Osteocyte (in vitro differentiated cells): ENCODE measurements around the gene NHLRC4. TPM values are rescaled to one million over a fixed set of nuclear protein-coding genes. Genes with fewer than 3 reads are reported as not detected.

Experiments
- DNase-seq: peaks from one replicate; pipeline ENCODE4 v3.0.0; 2021; ENCODE audit warnings: mixed read lengths; ENCODE audit not compliant: unreplicated experiment; ENCODE audit errors: extremely low spot score
- H3K27ac Mint-ChIP-seq: one replicate; pipeline ENCODE4 v1.8.0; 2021; ENCODE audit warnings: mild to moderate bottlenecking, mixed read lengths; ENCODE audit not compliant: unreplicated experiment
- H3K27me3 Mint-ChIP-seq: one replicate; pipeline ENCODE4 v1.8.0; 2021; ENCODE audit warnings: mixed read lengths; ENCODE audit not compliant: unreplicated experiment
- H3K36me3 Mint-ChIP-seq: one replicate; pipeline ENCODE4 v1.8.0; 2021; ENCODE audit warnings: mixed read lengths; ENCODE audit not compliant: unreplicated experiment
- H3K4me1 Mint-ChIP-seq: one replicate; pipeline ENCODE4 v1.8.0; 2021; ENCODE audit warnings: mixed read lengths; ENCODE audit not compliant: unreplicated experiment
- H3K4me3 Mint-ChIP-seq: one replicate; pipeline ENCODE4 v1.8.0; 2021; ENCODE audit warnings: mild to moderate bottlenecking, moderate library complexity, mixed read lengths; ENCODE audit not compliant: unreplicated experiment
- H3K9me3 Mint-ChIP-seq: one replicate; pipeline ENCODE4 v1.8.0; 2021; ENCODE audit warnings: mixed read lengths; ENCODE audit not compliant: unreplicated experiment
- total RNA-seq: library from RNA; stranded (reverse); gene quantifications from 2 replicates; pipeline ENCODE4 v1.2.1, GENCODE V29; 2021
- TF ChIP-seq, protein P1 (sequence below): fragments of 200-600 bp; sonication (generic); IDR thresholded peaks from 2 replicates; pipeline ENCODE4 v1.5.0; 2021; ENCODE audit warnings: antibody characterized with exemption, mild to moderate bottlenecking, moderate library complexity

The NHLRC4 gene
- total RNA-seq, 1 donor from 2014 or later: 1.7 TPM

DNA sequence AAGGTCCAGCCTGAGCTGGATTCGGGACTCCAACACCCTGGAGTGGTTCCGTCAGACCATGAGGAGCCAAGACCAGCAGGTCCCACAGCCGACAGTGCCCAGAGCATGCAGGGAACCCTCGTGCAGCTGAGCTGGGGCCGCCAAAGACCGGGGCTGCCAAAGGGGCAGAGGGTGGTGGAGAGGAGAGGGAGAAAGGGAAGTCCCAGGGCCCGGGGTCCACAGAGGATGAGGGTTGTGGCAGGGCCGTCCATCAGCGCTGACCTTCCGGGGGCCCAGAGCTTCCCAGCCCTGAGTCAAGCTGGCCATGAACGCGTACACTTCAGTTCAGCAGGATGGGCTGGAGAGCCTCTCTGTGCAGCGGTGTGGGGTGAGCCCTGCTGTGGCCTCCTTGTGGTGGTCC, 46.0 kb upstream of the NHLRC4 start:
- no peak overlapping the region for H3K4me3 Mint-ChIP-seq
- no peak for DNase-seq
- H3K27ac Mint-ChIP-seq: no peak overlapping the region
- TF ChIP-seq, protein P1, sequence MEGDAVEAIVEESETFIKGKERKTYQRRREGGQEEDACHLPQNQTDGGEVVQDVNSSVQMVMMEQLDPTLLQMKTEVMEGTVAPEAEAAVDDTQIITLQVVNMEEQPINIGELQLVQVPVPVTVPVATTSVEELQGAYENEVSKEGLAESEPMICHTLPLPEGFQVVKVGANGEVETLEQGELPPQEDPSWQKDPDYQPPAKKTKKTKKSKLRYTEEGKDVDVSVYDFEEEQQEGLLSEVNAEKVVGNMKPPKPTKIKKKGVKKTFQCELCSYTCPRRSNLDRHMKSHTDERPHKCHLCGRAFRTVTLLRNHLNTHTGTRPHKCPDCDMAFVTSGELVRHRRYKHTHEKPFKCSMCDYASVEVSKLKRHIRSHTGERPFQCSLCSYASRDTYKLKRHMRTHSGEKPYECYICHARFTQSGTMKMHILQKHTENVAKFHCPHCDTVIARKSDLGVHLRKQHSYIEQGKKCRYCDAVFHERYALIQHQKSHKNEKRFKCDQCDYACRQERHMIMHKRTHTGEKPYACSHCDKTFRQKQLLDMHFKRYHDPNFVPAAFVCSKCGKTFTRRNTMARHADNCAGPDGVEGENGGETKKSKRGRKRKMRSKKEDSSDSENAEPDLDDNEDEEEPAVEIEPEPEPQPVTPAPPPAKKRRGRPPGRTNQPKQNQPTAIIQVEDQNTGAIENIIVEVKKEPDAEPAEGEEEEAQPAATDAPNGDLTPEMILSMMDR: no peak
- H3K4me1 Mint-ChIP-seq: peaks cover 14% of the 10 kb centered on the region
- no peaks in the 10 kb centered on the region for H3K9me3 Mint-ChIP-seq
- no peaks in the 10 kb centered on the region for H3K27me3 Mint-ChIP-seq
- peaks cover 15% of the 10 kb centered on the region for H3K36me3 Mint-ChIP-seq

- peaks cover 11% of the 10 kb centered on the region for H3K36me3 Mint-ChIP-seq
- no peak overlapping the region for H3K4me3 Mint-ChIP-seq
- H3K27ac Mint-ChIP-seq: no peak overlapping the region
- no peaks in the 10 kb centered on the region for H3K9me3 Mint-ChIP-seq
- H3K4me1 Mint-ChIP-seq: peaks cover 22% of the 10 kb centered on the region
- no peaks in the 10 kb centered on the region for H3K27me3 Mint-ChIP-seq
- DNase-seq: no peak
- TF ChIP-seq, protein P1: no peak
Observed at GRCh38 chr16:521381-522210, 45.2 kb upstream of the NHLRC4 start.

DNA sequence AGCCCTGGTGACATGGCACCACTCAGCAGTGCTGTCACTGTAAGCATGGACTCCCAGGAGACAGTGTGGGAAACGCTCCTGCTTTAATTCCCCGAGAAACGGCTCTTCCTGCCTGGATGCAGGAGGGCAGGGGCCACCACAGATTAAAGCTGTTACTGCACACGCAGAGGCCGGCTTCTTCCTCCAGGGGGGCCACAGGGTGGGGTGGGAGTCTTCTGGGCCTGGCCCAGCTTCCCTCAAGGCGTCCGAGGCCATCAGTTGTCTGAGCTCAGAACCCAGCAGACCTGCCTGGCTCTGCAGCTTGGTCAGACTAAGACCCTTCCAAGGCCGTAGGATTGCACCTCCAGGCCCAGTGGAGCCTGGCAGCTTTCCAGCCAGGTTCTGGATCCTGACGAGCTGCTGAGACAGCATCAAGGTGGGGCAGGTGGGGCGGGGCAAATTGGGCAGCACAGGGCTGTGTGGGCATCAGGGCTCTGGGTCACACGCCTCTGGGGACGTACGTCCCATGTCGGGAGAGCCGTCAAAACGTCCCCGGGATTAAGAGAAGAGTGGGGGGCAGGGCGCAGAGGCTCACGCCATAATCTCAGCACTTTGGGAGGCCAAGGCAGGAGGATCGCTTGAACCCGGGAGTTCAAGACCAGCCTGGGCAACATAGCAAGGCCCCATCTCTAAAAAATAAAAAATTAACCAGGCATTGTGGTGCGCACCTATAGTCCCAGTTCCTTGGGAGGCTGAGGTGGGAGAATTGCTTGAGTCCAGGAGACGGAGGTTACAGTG, 44.3 kb upstream of the NHLRC4 start:
- Mint-ChIP-seq H3K36me3 (peaks cover 11% of the 10 kb centered on the region), H3K9me3 (no peaks in the 10 kb centered on the region), H3K27me3 (no peaks in the 10 kb centered on the region), H3K27ac (no peak overlapping the region), H3K4me3 (no peak overlapping the region), H3K4me1 (peaks cover 23% of the 10 kb centered on the region)
- TF ChIP-seq, protein P1: no peak
- no peak for DNase-seq

DNA sequence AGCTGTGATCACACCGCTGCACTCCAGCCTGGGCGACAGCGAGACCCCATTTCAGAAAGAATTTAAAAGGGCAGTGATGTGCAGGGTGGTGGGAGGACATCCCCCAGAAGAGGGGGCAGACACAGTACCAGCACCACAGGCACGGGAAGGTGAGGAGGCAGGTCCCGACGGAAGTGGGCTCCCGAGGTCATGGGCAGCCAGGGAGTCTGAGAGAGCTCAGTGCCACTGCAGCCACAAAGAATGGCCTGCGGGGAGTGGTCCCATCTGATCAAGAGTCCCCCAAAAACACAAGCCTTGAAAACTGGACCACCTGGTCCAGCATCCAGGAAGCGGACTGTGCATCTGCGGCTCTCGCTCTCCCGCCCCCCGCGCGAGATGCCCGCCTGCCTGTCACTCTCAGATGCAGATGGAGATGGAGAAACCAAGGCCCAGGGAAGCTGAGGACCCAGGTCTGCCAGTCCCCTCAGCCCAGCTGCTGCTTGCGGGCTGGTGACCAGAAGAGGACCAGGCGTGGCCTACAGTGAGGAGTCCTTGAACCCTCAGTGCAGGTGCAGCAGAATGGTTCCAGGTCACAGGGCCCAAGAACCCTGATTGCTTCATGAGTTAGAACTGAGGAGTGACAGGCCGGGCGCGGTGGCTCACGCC, 43.6 kb upstream of the NHLRC4 start:
- no peak for DNase-seq
- TF ChIP-seq, protein P1: no peak
- no peaks in the 10 kb centered on the region for H3K27me3 Mint-ChIP-seq
- H3K4me1 Mint-ChIP-seq: peaks cover 23% of the 10 kb centered on the region
- H3K4me3 Mint-ChIP-seq: no peak overlapping the region
- peaks cover 11% of the 10 kb centered on the region for H3K36me3 Mint-ChIP-seq
- H3K9me3 Mint-ChIP-seq: no peaks in the 10 kb centered on the region
- no peak overlapping the region for H3K27ac Mint-ChIP-seq
